ENCODE data around the gene NFIA.

DNA sequence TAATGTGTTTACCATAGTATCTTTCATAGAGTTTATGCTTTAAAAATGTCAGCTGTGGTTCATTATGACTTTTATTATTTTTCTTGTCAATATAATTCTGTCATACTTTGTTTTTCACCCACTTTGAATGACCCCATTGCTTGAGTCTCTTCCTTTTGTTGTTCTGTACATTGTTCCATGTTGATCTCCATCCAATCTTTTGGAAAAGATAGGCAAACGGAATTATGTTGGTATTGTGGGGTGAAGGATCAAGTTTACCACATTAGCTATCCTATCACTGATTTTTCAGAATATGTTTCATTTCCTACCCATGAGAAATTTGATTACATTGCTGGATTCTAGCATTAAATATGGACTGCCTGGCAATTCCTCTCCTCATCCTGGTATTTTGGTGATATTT lies 196.6 kb downstream of the NFIA start:
- TF ChIP-seq POLR2AphosphoS5 (IDR thresholded peaks at IDR 0.05; ENCODE audit: borderline replicate concordance, low read depth, low read length) (no peak), EZH2 (IDR thresholded peaks at IDR 0.05) (no peak), FOXP2 (optimal IDR thresholded peaks at IDR 0.05; ENCODE audit: control extremely low read depth, extremely low read length, insufficient read depth) (no peak)
